Measurements from ENCODE around the gene KLK8. TPM values are rescaled to one million over a fixed set of nuclear protein-coding genes. Genes with fewer than 3 reads are reported as not detected.

KLK8 gene
- 1 to 10 TPM in 1 of 2 donors, not detected in 1; 2.9 TPM for total RNA-seq

GRCh38 chr19:51001515-51001914, at the start of gene KLK8:
Gene KLK8 (minus strand): TSS chr19:51001604. CDS start chr19:51001167, 437 bp downstream.
- H3K4me1 ChIP-seq: no peaks in the 10 kb centered on the region
- no peaks in the 10 kb centered on the region for H3K36me3 ChIP-seq
- H3K4me3 ChIP-seq: no peak within 1 kb of the TSS
- no peak for DNase-seq (ENCODE audit: low spot score)
- peaks cover 0 to 11% of the 10 kb centered on the region in 2 donors for H3K27me3 ChIP-seq
- no peaks in the 10 kb centered on the region for H3K9me3 ChIP-seq
- no peak for TF ChIP-seq CTCF (IDR thresholded peaks at IDR 0.05)
- H3K27ac ChIP-seq: no peak within 1 kb of the TSS

- Histone ChIP-seq H3K27ac (no peak overlapping the region), H3K4me3 (no peak overlapping the region), H3K9me3 (no peaks in the 10 kb centered on the region), H3K36me3 (no peaks in the 10 kb centered on the region), H3K27me3 (no peaks in the 10 kb centered on the region), H3K4me1 (no peaks in the 10 kb centered on the region)
- no peak for TF ChIP-seq CTCF (IDR thresholded peaks at IDR 0.05)
- DNase-seq (ENCODE audit: low spot score): no peak
Observed at GRCh38 chr19:51047031-51047335, 45.6 kb upstream of the KLK8 start.

GRCh38 chr19:51044327-51044726, 42.9 kb upstream of the KLK8 start:
- DNase-seq (ENCODE audit: low spot score): no peak
- Histone ChIP-seq H3K4me3 (no peak overlapping the region), H3K27me3 (no peaks in the 10 kb centered on the region), H3K36me3 (no peaks in the 10 kb centered on the region), H3K9me3 (no peaks in the 10 kb centered on the region), H3K27ac (no peak overlapping the region), H3K4me1 (no peaks in the 10 kb centered on the region)
- no peak for TF ChIP-seq CTCF (IDR thresholded peaks at IDR 0.05)

- DNase-seq (ENCODE audit: low spot score): no peak
- no peak overlapping the region for H3K4me3 ChIP-seq
- H3K36me3 ChIP-seq: no peaks in the 10 kb centered on the region
- no peak overlapping the region for H3K27ac ChIP-seq
- H3K4me1 ChIP-seq: no peaks in the 10 kb centered on the region
- H3K27me3 ChIP-seq: no peaks in the 10 kb centered on the region
- no peaks in the 10 kb centered on the region for H3K9me3 ChIP-seq
- TF ChIP-seq CTCF (IDR thresholded peaks at IDR 0.05): no peak
Observed at GRCh38 chr19:51043497-51043896, 42.1 kb upstream of the KLK8 start.

- Histone ChIP-seq H3K4me1 (no peaks in the 10 kb centered on the region), H3K27me3 (no peaks in the 10 kb centered on the region), H3K4me3 (no peak overlapping the region), H3K9me3 (no peaks in the 10 kb centered on the region), H3K36me3 (no peaks in the 10 kb centered on the region), H3K27ac (no peak overlapping the region)
- DNase-seq (ENCODE audit: low spot score): no peak
- no peak for TF ChIP-seq CTCF (IDR thresholded peaks at IDR 0.05)
Observed at GRCh38 chr19:51040151-51040550, 38.7 kb upstream of the KLK8 start.

GRCh38 chr19:51036519-51036918, 35.1 kb upstream of the KLK8 start:
- no peaks in the 10 kb centered on the region for H3K36me3 ChIP-seq
- H3K4me3 ChIP-seq: no peak overlapping the region
- no peaks in the 10 kb centered on the region for H3K4me1 ChIP-seq
- DNase-seq (ENCODE audit: low spot score): no peak
- no peaks in the 10 kb centered on the region for H3K27me3 ChIP-seq
- no peak overlapping the region for H3K27ac ChIP-seq
- H3K9me3 ChIP-seq: no peaks in the 10 kb centered on the region
- TF ChIP-seq CTCF (IDR thresholded peaks at IDR 0.05): no peak
